HepG2 (cell line): ENCODE data around the gene MYO10.
"Not testable (repeated sequence)": the region's sequence is repeated elsewhere in the genome, so short reads cannot be mapped to it uniquely, and the experiment has no call there.

ENCODE experiments used
- ELF4 ChIP-seq: sonication (generic); formaldehyde crosslinking; IDR thresholded peaks from 2 replicates; pipeline ENCODE4 v1.5.0; 2020; ENCODE audit warnings: missing genetic modification reagents, mild to moderate bottlenecking, moderate library complexity, borderline replicate concordance
- KLF16 ChIP-seq, 2 experiments: sonication (generic) in 1 of 2; formaldehyde crosslinking in 1 of 2; IDR thresholded peaks; 2 replicates each; pipeline versions ENCODE4 v1.6.1 to v1.8.0; 2016 to 2023; ENCODE audit warnings: missing genetic modification reagents in 2 of 2, missing compliant biosample characterization in 1 of 2
- MTA1 ChIP-seq: sonication (generic); formaldehyde crosslinking; IDR thresholded peaks from 2 replicates; pipeline ENCODE4 v1.4.0; 2020; ENCODE audit warnings: missing genetic modification reagents, mild to moderate bottlenecking, borderline replicate concordance
- NFYC ChIP-seq: IDR thresholded peaks from 2 replicates; pipeline ENCODE4 v1.6.1; 2016; ENCODE audit warnings: missing genetic modification reagents, missing compliant biosample characterization
- POLR2A ChIP-seq, 2 experiments: IDR thresholded peaks; 2 replicates each; pipeline ENCODE4 v1.6.1; 2011; ENCODE audit warnings: low read depth in 2 of 2, low read length in 2 of 2, mild to moderate bottlenecking in 1 of 2, moderate library complexity in 1 of 2; ENCODE audit not compliant: insufficient read depth in 1 of 2
- SRSF9 ChIP-seq: fragments of 200-400 bp; formaldehyde crosslinking; IDR thresholded peaks from 2 replicates; pipeline ENCODE4 v1.6.1; 2018; ENCODE audit warnings: borderline replicate concordance, mild to moderate bottlenecking, low read depth, low read length; ENCODE audit not compliant: insufficient read depth, poor library complexity, severe bottlenecking
- XRCC5 ChIP-seq: fragments of 200-400 bp; formaldehyde crosslinking; optimal IDR thresholded peaks from 2 replicates; pipeline ENCODE3; 2017; ENCODE audit warnings: mild to moderate bottlenecking, low read length
- ZFP36 ChIP-seq: fragments of 150-350 bp; IDR thresholded peaks from 2 replicates; pipeline ENCODE4 v1.6.1; 2018; ENCODE audit warnings: borderline replicate concordance, low read length, low read depth; ENCODE audit not compliant: partially characterized antibody
- TF ChIP-seq, protein P1 (sequence below), 2 experiments: IDR thresholded peaks; 2 replicates each; pipeline ENCODE4 v1.6.1; 2011 to 2012; ENCODE audit warnings: low read length in 2 of 2, borderline replicate concordance in 1 of 2, low read depth in 1 of 2, mild to moderate bottlenecking in 1 of 2, moderate library complexity in 1 of 2
- TF ChIP-seq, protein P2 (sequence below): sonication (generic); formaldehyde crosslinking; IDR thresholded peaks from 2 replicates; pipeline ENCODE4 v1.4.0; 2020; ENCODE audit warnings: missing genetic modification reagents
- TF ChIP-seq, protein P3 (sequence below): sonication (generic); formaldehyde crosslinking; IDR thresholded peaks from 2 replicates; pipeline ENCODE4 v1.5.0; 2020; ENCODE audit warnings: missing genetic modification reagents, mild to moderate bottlenecking, borderline replicate concordance

DNA sequence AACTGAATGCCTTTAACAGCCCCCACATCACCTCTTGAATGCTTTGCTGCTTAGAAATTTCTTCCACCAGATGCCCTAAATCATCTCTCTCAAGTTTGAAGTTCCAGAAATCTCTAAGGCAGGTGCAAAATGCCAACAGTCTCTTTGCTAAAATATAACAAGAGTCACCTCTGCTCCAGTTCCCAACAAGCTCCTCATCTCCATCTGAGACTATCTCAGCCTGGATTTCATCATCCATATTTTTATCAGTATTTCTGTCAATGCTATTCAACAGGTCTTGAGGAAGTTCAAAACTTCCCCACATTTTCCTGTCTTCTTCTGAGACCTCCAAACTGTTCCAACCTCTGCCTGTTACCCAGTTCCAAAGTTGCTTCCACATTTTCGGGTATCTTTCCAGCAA is 61.7 kb downstream of the MYO10 start:
- TF ChIP-seq ZFP36; KLF16 (CRISPR knock-in tag; IDR thresholded peaks at IDR 0.05); NFYC (CRISPR knock-in tag); POLR2A (IDR thresholded peaks at IDR 0.05; ENCODE audit: insufficient read depth in 1 of 2, low read depth in 2 of 2, low read length in 2 of 2); SRSF9; ELF4 (CRISPR knock-in tag); MTA1; XRCC5: not testable (repeated sequence)
- TF ChIP-seq, protein P1, sequence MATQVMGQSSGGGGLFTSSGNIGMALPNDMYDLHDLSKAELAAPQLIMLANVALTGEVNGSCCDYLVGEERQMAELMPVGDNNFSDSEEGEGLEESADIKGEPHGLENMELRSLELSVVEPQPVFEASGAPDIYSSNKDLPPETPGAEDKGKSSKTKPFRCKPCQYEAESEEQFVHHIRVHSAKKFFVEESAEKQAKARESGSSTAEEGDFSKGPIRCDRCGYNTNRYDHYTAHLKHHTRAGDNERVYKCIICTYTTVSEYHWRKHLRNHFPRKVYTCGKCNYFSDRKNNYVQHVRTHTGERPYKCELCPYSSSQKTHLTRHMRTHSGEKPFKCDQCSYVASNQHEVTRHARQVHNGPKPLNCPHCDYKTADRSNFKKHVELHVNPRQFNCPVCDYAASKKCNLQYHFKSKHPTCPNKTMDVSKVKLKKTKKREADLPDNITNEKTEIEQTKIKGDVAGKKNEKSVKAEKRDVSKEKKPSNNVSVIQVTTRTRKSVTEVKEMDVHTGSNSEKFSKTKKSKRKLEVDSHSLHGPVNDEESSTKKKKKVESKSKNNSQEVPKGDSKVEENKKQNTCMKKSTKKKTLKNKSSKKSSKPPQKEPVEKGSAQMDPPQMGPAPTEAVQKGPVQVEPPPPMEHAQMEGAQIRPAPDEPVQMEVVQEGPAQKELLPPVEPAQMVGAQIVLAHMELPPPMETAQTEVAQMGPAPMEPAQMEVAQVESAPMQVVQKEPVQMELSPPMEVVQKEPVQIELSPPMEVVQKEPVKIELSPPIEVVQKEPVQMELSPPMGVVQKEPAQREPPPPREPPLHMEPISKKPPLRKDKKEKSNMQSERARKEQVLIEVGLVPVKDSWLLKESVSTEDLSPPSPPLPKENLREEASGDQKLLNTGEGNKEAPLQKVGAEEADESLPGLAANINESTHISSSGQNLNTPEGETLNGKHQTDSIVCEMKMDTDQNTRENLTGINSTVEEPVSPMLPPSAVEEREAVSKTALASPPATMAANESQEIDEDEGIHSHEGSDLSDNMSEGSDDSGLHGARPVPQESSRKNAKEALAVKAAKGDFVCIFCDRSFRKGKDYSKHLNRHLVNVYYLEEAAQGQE (IDR thresholded peaks at IDR 0.05; ENCODE audit: borderline replicate concordance in 1 of 2, low read depth in 1 of 2, low read length in 2 of 2): not testable (repeated sequence)
- TF ChIP-seq, protein P2, sequence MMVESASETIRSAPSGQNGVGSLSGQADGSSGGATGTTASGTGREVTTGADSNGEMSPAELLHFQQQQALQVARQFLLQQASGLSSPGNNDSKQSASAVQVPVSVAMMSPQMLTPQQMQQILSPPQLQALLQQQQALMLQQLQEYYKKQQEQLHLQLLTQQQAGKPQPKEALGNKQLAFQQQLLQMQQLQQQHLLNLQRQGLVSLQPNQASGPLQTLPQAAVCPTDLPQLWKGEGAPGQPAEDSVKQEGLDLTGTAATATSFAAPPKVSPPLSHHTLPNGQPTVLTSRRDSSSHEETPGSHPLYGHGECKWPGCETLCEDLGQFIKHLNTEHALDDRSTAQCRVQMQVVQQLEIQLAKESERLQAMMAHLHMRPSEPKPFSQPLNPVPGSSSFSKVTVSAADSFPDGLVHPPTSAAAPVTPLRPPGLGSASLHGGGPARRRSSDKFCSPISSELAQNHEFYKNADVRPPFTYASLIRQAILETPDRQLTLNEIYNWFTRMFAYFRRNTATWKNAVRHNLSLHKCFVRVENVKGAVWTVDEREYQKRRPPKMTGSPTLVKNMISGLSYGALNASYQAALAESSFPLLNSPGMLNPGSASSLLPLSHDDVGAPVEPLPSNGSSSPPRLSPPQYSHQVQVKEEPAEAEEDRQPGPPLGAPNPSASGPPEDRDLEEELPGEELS (CRISPR knock-in tag): not testable (repeated sequence)
- TF ChIP-seq, protein P3, sequence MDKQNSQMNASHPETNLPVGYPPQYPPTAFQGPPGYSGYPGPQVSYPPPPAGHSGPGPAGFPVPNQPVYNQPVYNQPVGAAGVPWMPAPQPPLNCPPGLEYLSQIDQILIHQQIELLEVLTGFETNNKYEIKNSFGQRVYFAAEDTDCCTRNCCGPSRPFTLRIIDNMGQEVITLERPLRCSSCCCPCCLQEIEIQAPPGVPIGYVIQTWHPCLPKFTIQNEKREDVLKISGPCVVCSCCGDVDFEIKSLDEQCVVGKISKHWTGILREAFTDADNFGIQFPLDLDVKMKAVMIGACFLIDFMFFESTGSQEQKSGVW (CRISPR knock-in tag): not testable (repeated sequence)
